ENCODE data around the gene OR2M2. TPM values are rescaled to one million over a fixed set of nuclear protein-coding genes. Genes with fewer than 3 reads are reported as not detected.

OR2M2 gene
- not detected in 2 replicates for total RNA-seq
- not detected in 2 replicates for polyA plus RNA-seq

- H3K27ac ChIP-seq: no peak within 1 kb of the TSS
- no peak for DNase-seq (ENCODE audit: low spot score)
- no peaks in the 10 kb centered on the region for H4K20me1 ChIP-seq (ENCODE audit: insufficient read depth, poor library complexity, severe bottlenecking)
- H3K4me3 ChIP-seq: no peak within 1 kb of the TSS
- H3K36me3 ChIP-seq (replicated peaks; ENCODE audit: insufficient read depth, low read depth): no peaks in the 10 kb centered on the region
- H3K27me3 ChIP-seq: no peaks in the 10 kb centered on the region
- H3K9me3 ChIP-seq (ENCODE audit: low read depth): no peaks in the 10 kb centered on the region
- no peak within 1 kb of the TSS for H3K4me2 ChIP-seq
- TF ChIP-seq EZH2phosphoT487 (IDR thresholded peaks at IDR 0.05; ENCODE audit: low read depth, severe bottlenecking, unreplicated experiment) (no peak), EZH2 (IDR thresholded peaks at IDR 0.05; ENCODE audit: borderline replicate concordance) (no peak), CTCF (IDR thresholded peaks at IDR 0.05; ENCODE audit: poor library complexity) (no peak)
- H3K9me2 ChIP-seq (replicated peaks; ENCODE audit: insufficient read depth): no peaks in the 10 kb centered on the region
- no peaks in the 10 kb centered on the region for H3K79me2 ChIP-seq
- H2AFZ ChIP-seq: no peak within 1 kb of the TSS
- no peaks in the 10 kb centered on the region for H3K4me1 ChIP-seq (ENCODE audit: insufficient read depth)
Measured at GRCh38 chr1:248174521-248174920, at the start of gene OR2M2. OR2M2 (plus strand) TSS chr1:248174821; CDS start chr1:248179986, 5,165 bp downstream.

GRCh38 chr1:248127653-248128052, 47.0 kb upstream of the OR2M2 start:
- no peak for TF ChIP-seq EZH2phosphoT487 (IDR thresholded peaks at IDR 0.05; ENCODE audit: low read depth, severe bottlenecking, unreplicated experiment)
- TF ChIP-seq EZH2 (IDR thresholded peaks at IDR 0.05; ENCODE audit: borderline replicate concordance): no peak
- no peak for TF ChIP-seq CTCF (IDR thresholded peaks at IDR 0.05; ENCODE audit: poor library complexity)
- peaks cover 6% of the 10 kb centered on the region for H3K9me3 ChIP-seq (ENCODE audit: low read depth)

GRCh38 chr1:248136811-248137210, 37.8 kb upstream of the OR2M2 start:
- H3K4me3 ChIP-seq: no peak overlapping the region
- H3K9me2 ChIP-seq (replicated peaks; ENCODE audit: insufficient read depth): no peaks in the 10 kb centered on the region
- H3K9me3 ChIP-seq (ENCODE audit: low read depth): peaks cover 5% of the 10 kb centered on the region
- H3K36me3 ChIP-seq (replicated peaks; ENCODE audit: insufficient read depth, low read depth): no peaks in the 10 kb centered on the region
- H3K27me3 ChIP-seq: no peaks in the 10 kb centered on the region
- H3K27ac ChIP-seq: no peak overlapping the region
- no peak overlapping the region for H2AFZ ChIP-seq
- no peak for TF ChIP-seq CTCF (IDR thresholded peaks at IDR 0.05; ENCODE audit: poor library complexity)
- TF ChIP-seq EZH2 (IDR thresholded peaks at IDR 0.05; ENCODE audit: borderline replicate concordance): no peak
- no peak for TF ChIP-seq EZH2phosphoT487 (IDR thresholded peaks at IDR 0.05; ENCODE audit: low read depth, severe bottlenecking, unreplicated experiment)
- H3K4me1 ChIP-seq (ENCODE audit: insufficient read depth): no peaks in the 10 kb centered on the region
- H3K79me2 ChIP-seq: no peaks in the 10 kb centered on the region
- H4K20me1 ChIP-seq (ENCODE audit: insufficient read depth, poor library complexity, severe bottlenecking): no peaks in the 10 kb centered on the region
- no peak for DNase-seq (ENCODE audit: low spot score)
- WGBS (ENCODE audit: low lambda C conversion rate, missing lambda C conversion rate): 84% methylated on average over 21 of the region's 21 CpGs
- H3K4me2 ChIP-seq: no peak overlapping the region

More at GRCh38 chr1:248127653-248128052, 47.0 kb upstream of the OR2M2 start:
- DNase-seq (ENCODE audit: low spot score): no peak
- Histone ChIP-seq H3K4me3 (no peak overlapping the region), H3K36me3 (replicated peaks; ENCODE audit: insufficient read depth, low read depth) (no peaks in the 10 kb centered on the region), H3K27ac (no peak overlapping the region), H2AFZ (no peak overlapping the region), H4K20me1 (ENCODE audit: insufficient read depth, poor library complexity, severe bottlenecking) (no peaks in the 10 kb centered on the region), H3K4me1 (ENCODE audit: insufficient read depth) (no peaks in the 10 kb centered on the region), H3K4me2 (no peak overlapping the region), H3K27me3 (no peaks in the 10 kb centered on the region), H3K79me2 (no peaks in the 10 kb centered on the region), H3K9me2 (replicated peaks; ENCODE audit: insufficient read depth) (no peaks in the 10 kb centered on the region)
- WGBS (ENCODE audit: low lambda C conversion rate, missing lambda C conversion rate): 74% methylated on average over 5 of the region's 5 CpGs

GRCh38 chr1:248140846-248141245, 33.8 kb upstream of the OR2M2 start:
- TF ChIP-seq CTCF (IDR thresholded peaks at IDR 0.05; ENCODE audit: poor library complexity) (no peak), EZH2 (IDR thresholded peaks at IDR 0.05; ENCODE audit: borderline replicate concordance) (no peak), EZH2phosphoT487 (IDR thresholded peaks at IDR 0.05; ENCODE audit: low read depth, severe bottlenecking, unreplicated experiment) (no peak)
- Histone ChIP-seq H3K4me3 (no peak overlapping the region), H3K9me3 (ENCODE audit: low read depth) (no peaks in the 10 kb centered on the region), H3K4me2 (no peak overlapping the region), H4K20me1 (ENCODE audit: insufficient read depth, poor library complexity, severe bottlenecking) (no peaks in the 10 kb centered on the region), H3K36me3 (replicated peaks; ENCODE audit: insufficient read depth, low read depth) (no peaks in the 10 kb centered on the region), H3K79me2 (no peaks in the 10 kb centered on the region), H2AFZ (no peak overlapping the region), H3K27me3 (no peaks in the 10 kb centered on the region), H3K9me2 (replicated peaks; ENCODE audit: insufficient read depth) (no peaks in the 10 kb centered on the region), H3K27ac (no peak overlapping the region), H3K4me1 (ENCODE audit: insufficient read depth) (no peaks in the 10 kb centered on the region)
- no peak for DNase-seq (ENCODE audit: low spot score)
- WGBS (ENCODE audit: low lambda C conversion rate, missing lambda C conversion rate): 20% methylated on average over 1 of the region's 1 CpG
